ENCODE data around the gene ALDH3B2.
A peak's percentile ranks its signal among the peaks of the same experiment; 100 is the strongest.
"Not testable (repeated sequence)": the region's sequence is repeated elsewhere in the genome, so short reads cannot be mapped to it uniquely, and the experiment has no call there.

Gene ALDH3B2

GRCh38 chr11:67628710-67629385, 45.6 kb downstream of the ALDH3B2 start:
- DNase-seq, result no peak

DNA sequence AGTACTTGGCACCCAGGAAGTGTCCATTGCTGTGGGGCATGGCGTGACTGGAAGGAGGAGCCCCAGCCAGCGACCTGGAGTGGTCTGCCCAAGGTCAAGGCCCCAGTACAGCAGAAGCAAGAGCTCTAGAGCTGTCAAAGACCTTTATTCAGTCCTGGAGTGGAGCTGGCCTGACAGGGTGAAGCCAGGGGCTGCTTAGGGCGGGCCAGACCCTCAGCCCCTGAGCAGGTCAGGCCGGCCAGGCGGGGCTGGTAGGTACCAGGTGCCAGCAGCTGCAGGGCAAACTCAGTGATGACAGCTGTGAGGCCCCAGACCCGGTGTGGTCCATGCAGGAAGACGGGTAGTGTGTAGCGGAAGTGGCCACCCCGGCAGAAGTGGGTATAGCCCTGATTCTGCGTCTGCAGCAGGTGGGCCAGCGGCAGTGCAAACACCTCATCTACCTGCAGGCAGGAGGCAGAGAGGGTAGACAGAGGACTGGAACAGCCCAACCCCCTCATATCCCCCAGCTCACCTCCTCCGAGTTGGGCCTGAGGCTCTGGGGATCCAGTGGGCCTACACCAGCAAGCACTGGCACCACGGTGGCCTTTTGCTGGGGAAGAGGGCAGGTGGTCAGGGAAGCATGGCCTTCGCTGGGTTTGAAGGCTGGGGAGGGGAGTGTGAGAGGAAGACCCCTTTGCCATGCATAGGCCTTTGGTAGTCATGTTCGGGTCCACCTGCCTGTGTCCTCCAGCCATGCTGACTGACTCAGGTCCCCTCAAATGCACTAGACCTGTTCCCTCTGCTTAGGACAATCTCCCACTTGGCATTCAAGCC, 46.4 kb downstream of the ALDH3B2 start:
- no peak for DNase-seq

DNA sequence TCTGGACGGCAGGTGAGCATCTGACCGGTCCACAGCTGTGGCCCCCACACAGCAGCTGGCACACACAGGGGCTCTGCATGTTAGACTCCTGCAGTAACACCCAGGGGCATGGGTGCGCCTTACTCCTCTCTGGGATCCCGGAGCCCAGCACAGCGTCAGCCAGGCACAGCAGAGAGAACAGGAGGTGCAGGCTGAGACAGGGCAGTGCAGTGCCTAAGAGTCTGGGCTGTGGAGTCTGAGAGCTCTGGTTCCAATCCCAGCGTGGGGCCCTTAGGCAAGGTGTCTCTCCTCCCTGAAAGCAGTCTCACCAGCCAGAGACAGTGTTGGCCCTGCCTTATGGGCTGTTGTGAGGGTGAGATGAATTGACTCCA, 47.0 kb downstream of the ALDH3B2 start:
- no peak for DNase-seq

- no peak for DNase-seq
Observed at GRCh38 chr11:67626970-67627369, 47.5 kb downstream of the ALDH3B2 start.

GRCh38 chr11:67626131-67626833, 48.1 kb downstream of the ALDH3B2 start:
- DNase-seq, result not testable (repeated sequence)

- not testable (repeated sequence) for DNase-seq
Observed at GRCh38 chr11:67623795-67624194, 50.6 kb downstream of the ALDH3B2 start.

- not testable (repeated sequence) for DNase-seq
Observed at GRCh38 chr11:67622905-67623304, 51.5 kb downstream of the ALDH3B2 start.

DNA sequence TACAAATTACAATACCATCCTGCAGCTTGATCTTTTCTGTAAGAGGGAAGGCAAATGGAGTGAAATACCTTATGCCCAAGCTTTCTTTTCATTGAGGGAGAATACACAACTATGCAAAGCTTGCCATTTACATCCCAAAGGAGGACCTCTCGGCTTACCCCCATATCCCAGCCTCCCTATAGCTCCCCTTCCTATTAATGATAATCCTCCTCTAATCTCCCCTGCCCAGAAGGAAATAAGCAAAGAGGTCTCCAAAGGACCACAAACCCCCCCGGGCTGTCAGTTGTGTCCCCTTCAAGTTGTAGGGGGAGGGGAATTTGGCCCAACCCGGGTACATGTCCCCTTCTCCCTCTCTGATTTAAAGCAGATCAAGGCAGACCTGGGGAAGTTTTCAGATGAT, 52.5 kb downstream of the ALDH3B2 start:
- not testable (repeated sequence) for DNase-seq

DNA sequence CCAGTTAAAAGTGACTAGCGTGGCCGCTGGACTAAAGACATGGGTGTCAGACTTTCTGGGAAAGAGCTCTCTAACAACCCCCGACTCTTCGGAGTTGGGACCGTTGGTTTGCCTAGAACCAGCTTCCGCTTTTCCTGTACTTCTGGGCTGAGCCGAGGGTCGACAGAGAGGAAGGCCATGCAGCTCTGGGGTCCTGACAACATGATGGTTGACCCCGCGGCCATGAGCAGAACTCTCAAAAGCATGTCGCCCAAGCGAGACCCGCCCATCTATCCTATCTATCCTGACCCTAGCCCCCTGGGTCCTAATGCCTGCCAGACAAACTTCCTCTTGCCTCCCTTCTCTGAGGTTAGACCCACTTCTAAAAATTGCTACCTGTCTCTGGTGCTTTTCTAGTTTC, 53.8 kb downstream of the ALDH3B2 start:
- not testable (repeated sequence) for DNase-seq

- not testable (repeated sequence) for DNase-seq
Observed at GRCh38 chr11:67619683-67620618, 54.5 kb downstream of the ALDH3B2 start.

- DNase-seq, result not testable (repeated sequence)
Observed at GRCh38 chr11:67618901-67619659, 55.3 kb downstream of the ALDH3B2 start.

GRCh38 chr11:67617243-67617953, 57.0 kb downstream of the ALDH3B2 start:
- no peak for DNase-seq

- DNase-seq, result no peak
Observed at GRCh38 chr11:67616431-67617242, 57.8 kb downstream of the ALDH3B2 start.

GRCh38 chr11:67615728-67616430, 58.5 kb downstream of the ALDH3B2 start:
- no peak for DNase-seq

DNA sequence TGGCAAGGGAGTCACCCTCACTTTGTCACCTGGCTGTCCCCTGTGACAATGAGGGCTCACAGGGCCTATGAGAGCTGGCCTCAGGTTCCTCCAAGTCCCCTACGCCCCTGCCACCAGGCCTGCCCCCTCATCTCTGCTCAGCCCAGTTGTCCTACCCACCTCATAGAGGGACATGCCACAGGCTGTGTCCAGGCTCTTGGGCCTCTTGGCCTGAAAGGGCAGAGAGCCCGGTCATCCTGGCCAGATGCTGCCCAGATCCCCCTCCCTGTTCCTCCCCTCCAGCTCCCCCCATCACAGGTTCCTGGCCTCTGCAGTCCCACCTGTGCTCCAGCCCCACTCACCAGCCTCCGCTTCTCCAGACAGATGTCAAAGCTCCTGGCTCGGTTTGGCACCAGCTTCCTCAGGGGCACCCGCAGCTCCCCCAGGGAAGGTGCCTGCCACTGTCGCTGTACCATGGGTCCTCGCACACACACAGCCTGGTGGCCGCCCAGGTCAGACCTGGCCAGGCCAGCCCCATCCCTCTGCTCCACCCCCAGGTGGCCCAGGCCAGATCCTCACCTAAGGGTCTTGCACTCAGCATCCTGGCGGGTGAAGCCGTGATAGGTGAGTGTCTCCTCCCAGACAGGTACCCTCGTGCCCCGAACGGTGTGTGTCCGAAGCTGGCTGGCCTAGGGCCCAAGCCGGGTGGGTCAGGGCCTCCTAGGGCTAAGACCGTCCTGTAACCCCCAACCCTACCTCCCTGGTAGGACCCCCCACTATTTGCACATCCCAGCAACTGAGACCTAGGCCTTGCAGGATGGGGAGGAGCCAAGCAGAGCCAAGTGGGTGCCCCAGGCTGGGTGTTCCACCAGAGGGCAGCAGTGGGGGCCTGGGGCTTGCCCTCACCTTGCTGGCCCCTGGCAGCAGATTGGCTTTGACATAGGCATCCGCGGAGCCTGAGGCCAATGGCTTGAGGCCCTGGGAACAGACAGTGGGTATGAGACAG, 59.4 kb downstream of the ALDH3B2 start:
- DNase-seq, result no peak

- DNase-seq, result peak; percentile 3
Observed at GRCh38 chr11:67613960-67614715, 60.3 kb downstream of the ALDH3B2 start.

GRCh38 chr11:67613313-67613959, 61.0 kb downstream of the ALDH3B2 start:
- no peak for DNase-seq

All from NCI-H1694 (cell line).